Panc1 (cell line): Measurements from ENCODE around the gene UGGT1. TPM values are rescaled to one million over a fixed set of nuclear protein-coding genes. Genes with fewer than 3 reads are reported as not detected.

Source experiments
- ATAC-seq: fragments of 200-7000 bp; cut with Tn5 transposase; 2 replicates; pipeline ENCODE4 v1.9.1; 2020; ENCODE audit warnings: mild to moderate bottlenecking, moderate library complexity
- BruUV-seq: library from RNA; stranded (reverse); fragments of 400-500 nt; replicated peaks from 2 replicates; lab custom pipeline; 2021; lab: Mats Ljungman, UMichigan
- CTCF ChIA-PET: fragments of 300-600 bp; sonication (Branson Sonifier 250); formaldehyde crosslinking; loops from one replicate; lab custom pipeline; 2022; ENCODE audit warnings: antibody characterized with exemption; lab: Charles Lee
- POLR2A ChIA-PET: fragments of 300-600 bp; sonication (Branson Sonifier 250); formaldehyde crosslinking; loops from one replicate; lab custom pipeline; 2022; ENCODE audit warnings: antibody characterized with exemption; lab: Charles Lee
- DNase-seq: peaks from one replicate; pipeline ENCODE4 v3.0.0-alpha.2; 2010; ENCODE audit warnings: low read depth, low spot score
- H3K27ac ChIP-seq: 2 replicates; pipeline ENCODE4 v1.5.1; 2011; ENCODE audit warnings: mild to moderate bottlenecking, low read length, inconsistent platforms
- H3K27me3 ChIP-seq: fragments of 200-500 bp; sonication (Bioruptor generic); 2 replicates; pipeline ENCODE4 v1.6.0; 2014; ENCODE audit warnings: low read length, inconsistent platforms; ENCODE audit not compliant: control insufficient read depth, insufficient read depth
- H3K36me3 ChIP-seq: fragments of 200-500 bp; sonication (Bioruptor generic); 2 replicates; pipeline ENCODE4 v1.5.1; 2014; ENCODE audit warnings: inconsistent platforms, mild to moderate bottlenecking, low read length, moderate library complexity; ENCODE audit not compliant: control insufficient read depth, insufficient read depth
- H3K4me1 ChIP-seq: 2 replicates; pipeline ENCODE4 v1.5.1; 2011; ENCODE audit warnings: inconsistent platforms, mild to moderate bottlenecking, low read length, moderate library complexity; ENCODE audit not compliant: control insufficient read depth, insufficient read depth
- H3K4me3 ChIP-seq, 2 experiments: 2 replicates each; pipeline ENCODE4 v1.5.1; 2011 to 2012; ENCODE audit warnings: low read depth in 2 of 2, low read length in 2 of 2, mild to moderate bottlenecking in 2 of 2, inconsistent platforms in 1 of 2, moderate library complexity in 1 of 2
- H3K9me3 ChIP-seq: fragments of 200-500 bp; sonication (Bioruptor generic); 2 replicates; pipeline ENCODE4 v1.5.1; 2014; ENCODE audit warnings: low read depth, mild to moderate bottlenecking, inconsistent platforms, low read length, moderate library complexity; ENCODE audit not compliant: control insufficient read depth, insufficient read depth
- POLR2AphosphoS5 ChIP-seq: IDR thresholded peaks from 2 replicates; pipeline ENCODE4 v1.6.1; 2012; ENCODE audit warnings: mild to moderate bottlenecking, low read depth, low read length, moderate library complexity
- SIN3A ChIP-seq: IDR thresholded peaks from 2 replicates; pipeline ENCODE4 v1.6.1; 2012; ENCODE audit warnings: low read depth, mild to moderate bottlenecking, low read length, moderate library complexity, borderline replicate concordance; ENCODE audit not compliant: insufficient read depth
- TCF7L2 ChIP-seq: IDR thresholded peaks from 2 replicates; pipeline ENCODE4 v1.6.1; 2011; ENCODE audit warnings: mild to moderate bottlenecking, low read depth, low read length, inconsistent platforms
- in situ Hi-C: cut with HindIII; loops from 2 replicates; pipeline ENCODE4 v1.10.0; 2016; ENCODE audit warnings: low sequenced_read_pairs, low pct_unique_long_range_greater_than_20kb
- intact Hi-C: fragments of 100-400 bp; cut with micrococcal nuclease; formaldehyde crosslinking; loops from one replicate; pipeline ENCODE4 v1.10.0; 2022; ENCODE audit not compliant: unreplicated experiment
- total RNA-seq: library from RNA; stranded (reverse); gene quantifications from one replicate; pipeline ENCODE4 v1.2.1, GENCODE V29; 2021; ENCODE audit not compliant: unreplicated experiment
- TF ChIP-seq, protein P1 (sequence below): fragments of 450-650 bp; IDR thresholded peaks from 2 replicates; pipeline ENCODE4 v1.5.1; 2017; ENCODE audit warnings: mild to moderate bottlenecking
- TF ChIP-seq, protein P2 (sequence below), 2 experiments: IDR thresholded peaks; 2 replicates each; pipeline ENCODE4 v1.6.1; 2011 to 2012; ENCODE audit warnings: low read depth in 2 of 2, control low read depth in 1 of 2, low read length in 1 of 2, mild to moderate bottlenecking in 1 of 2, moderate library complexity in 1 of 2; ENCODE audit not compliant: insufficient read depth in 1 of 2

The UGGT1 gene
- total RNA-seq, 1 experiment from 2014 or later = 64.2 TPM

DNA sequence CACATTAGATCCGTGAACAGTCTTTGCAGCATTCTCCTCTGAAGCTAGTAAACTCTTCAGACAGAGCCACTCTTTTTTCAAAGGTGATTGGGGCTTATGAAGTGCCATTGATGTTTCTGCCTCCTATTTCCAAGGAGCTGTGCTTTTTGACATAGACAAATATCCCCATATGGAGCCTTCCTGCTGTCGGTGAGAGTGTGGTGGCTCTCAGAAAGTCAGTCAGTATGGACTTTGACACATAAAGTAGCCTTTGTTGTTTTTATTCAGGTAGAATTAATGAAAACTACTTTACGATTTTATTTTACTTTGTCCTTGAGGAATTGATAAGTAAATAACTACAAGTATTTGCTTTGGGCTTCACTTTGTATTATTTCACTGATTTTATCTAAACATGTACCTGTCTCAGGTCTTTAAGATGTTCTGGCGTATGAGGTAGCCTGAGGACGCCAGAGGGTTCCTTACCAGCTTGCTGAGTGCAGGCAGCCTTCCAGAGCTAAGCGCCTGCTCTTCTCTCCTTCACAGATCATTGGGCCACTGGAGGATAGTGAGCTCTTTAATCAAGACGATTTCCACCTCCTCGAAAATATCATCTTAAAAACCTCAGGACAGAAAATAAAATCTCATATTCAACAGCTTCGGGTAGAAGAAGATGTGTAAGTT is 69.7 kb downstream of the UGGT1 start:
- ATAC-seq (no peak), DNase-seq (no peak)
- in situ Hi-C loops (no loop called here), intact Hi-C loops (no loop called here)
- no peak overlapping the region for H3K27ac ChIP-seq
- H3K4me3 ChIP-seq = no peak overlapping the region
- H3K27me3 ChIP-seq = no peaks in the 10 kb centered on the region
- BruUV-seq = no TSS peak
- no peak for TF ChIP-seq SIN3A
- TF ChIP-seq, protein P1, sequence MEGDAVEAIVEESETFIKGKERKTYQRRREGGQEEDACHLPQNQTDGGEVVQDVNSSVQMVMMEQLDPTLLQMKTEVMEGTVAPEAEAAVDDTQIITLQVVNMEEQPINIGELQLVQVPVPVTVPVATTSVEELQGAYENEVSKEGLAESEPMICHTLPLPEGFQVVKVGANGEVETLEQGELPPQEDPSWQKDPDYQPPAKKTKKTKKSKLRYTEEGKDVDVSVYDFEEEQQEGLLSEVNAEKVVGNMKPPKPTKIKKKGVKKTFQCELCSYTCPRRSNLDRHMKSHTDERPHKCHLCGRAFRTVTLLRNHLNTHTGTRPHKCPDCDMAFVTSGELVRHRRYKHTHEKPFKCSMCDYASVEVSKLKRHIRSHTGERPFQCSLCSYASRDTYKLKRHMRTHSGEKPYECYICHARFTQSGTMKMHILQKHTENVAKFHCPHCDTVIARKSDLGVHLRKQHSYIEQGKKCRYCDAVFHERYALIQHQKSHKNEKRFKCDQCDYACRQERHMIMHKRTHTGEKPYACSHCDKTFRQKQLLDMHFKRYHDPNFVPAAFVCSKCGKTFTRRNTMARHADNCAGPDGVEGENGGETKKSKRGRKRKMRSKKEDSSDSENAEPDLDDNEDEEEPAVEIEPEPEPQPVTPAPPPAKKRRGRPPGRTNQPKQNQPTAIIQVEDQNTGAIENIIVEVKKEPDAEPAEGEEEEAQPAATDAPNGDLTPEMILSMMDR = no peak
- TF ChIP-seq, protein P2, sequence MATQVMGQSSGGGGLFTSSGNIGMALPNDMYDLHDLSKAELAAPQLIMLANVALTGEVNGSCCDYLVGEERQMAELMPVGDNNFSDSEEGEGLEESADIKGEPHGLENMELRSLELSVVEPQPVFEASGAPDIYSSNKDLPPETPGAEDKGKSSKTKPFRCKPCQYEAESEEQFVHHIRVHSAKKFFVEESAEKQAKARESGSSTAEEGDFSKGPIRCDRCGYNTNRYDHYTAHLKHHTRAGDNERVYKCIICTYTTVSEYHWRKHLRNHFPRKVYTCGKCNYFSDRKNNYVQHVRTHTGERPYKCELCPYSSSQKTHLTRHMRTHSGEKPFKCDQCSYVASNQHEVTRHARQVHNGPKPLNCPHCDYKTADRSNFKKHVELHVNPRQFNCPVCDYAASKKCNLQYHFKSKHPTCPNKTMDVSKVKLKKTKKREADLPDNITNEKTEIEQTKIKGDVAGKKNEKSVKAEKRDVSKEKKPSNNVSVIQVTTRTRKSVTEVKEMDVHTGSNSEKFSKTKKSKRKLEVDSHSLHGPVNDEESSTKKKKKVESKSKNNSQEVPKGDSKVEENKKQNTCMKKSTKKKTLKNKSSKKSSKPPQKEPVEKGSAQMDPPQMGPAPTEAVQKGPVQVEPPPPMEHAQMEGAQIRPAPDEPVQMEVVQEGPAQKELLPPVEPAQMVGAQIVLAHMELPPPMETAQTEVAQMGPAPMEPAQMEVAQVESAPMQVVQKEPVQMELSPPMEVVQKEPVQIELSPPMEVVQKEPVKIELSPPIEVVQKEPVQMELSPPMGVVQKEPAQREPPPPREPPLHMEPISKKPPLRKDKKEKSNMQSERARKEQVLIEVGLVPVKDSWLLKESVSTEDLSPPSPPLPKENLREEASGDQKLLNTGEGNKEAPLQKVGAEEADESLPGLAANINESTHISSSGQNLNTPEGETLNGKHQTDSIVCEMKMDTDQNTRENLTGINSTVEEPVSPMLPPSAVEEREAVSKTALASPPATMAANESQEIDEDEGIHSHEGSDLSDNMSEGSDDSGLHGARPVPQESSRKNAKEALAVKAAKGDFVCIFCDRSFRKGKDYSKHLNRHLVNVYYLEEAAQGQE (IDR thresholded peaks at IDR 0.05; ENCODE audit: insufficient read depth in 1 of 2, low read depth in 2 of 2, low read length in 1 of 2) = no peak
- no peak for TF ChIP-seq POLR2AphosphoS5
- TF ChIP-seq TCF7L2 = no peak
- peaks cover 11% of the 10 kb centered on the region; the same call in 1 of the 2 replicates for H3K36me3 ChIP-seq
- CTCF ChIA-PET = interaction anchor here (0.6 kb wide), 1 partner anchor 189 kb away, joined by 6 read pairs; no protein-coding TSS in a partner anchor
- H3K4me1 ChIP-seq = no peaks in the 10 kb centered on the region
- POLR2A ChIA-PET = no interaction called here
- no peaks in the 10 kb centered on the region for H3K9me3 ChIP-seq

DNA sequence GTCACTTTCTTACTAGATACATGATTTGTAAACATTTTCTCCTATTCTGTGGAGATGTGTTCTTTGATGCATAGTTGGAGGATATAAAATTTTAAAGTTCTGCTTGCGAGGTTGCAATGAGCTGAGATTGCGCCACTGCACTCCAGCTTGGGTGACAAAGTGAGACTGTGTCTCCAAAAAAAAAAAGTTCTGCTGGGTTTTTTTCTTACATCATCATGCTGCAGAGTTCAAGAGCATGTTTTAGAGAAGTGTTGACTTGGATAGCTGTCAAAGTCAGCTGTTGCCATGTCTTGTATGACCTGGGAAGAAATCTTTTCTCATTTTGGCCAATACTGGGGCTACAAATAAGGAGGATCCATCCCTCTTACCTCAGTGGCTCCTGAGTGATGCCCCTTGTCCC is 71.3 kb downstream of the UGGT1 start:
- no peak overlapping the region for H3K4me3 ChIP-seq
- no peaks in the 10 kb centered on the region for H3K27me3 ChIP-seq
- TF ChIP-seq POLR2AphosphoS5 (no peak), SIN3A (no peak), TCF7L2 (no peak)
- TF ChIP-seq, protein P1 = no peak
- TF ChIP-seq, protein P2 (IDR thresholded peaks at IDR 0.05; ENCODE audit: insufficient read depth in 1 of 2, low read depth in 2 of 2, low read length in 1 of 2) = no peak
- no peak for ATAC-seq
- no peaks in the 10 kb centered on the region for H3K9me3 ChIP-seq
- no TSS peak for BruUV-seq
- intact Hi-C loops (no loop called here), in situ Hi-C loops (no loop called here)
- POLR2A ChIA-PET = interaction anchor here (0.7 kb wide), 1 partner anchor 141 kb away, joined by 8 read pairs; no protein-coding TSS in a partner anchor
- CTCF ChIA-PET = no interaction called here
- H3K4me1 ChIP-seq = no peaks in the 10 kb centered on the region
- DNase-seq = no peak
- H3K27ac ChIP-seq = no peak overlapping the region
- H3K36me3 ChIP-seq = peaks cover 7% of the 10 kb centered on the region; the same call in 1 of the 2 replicates
